ENCODE data around the gene GSX1.

Gene GSX1

DNA sequence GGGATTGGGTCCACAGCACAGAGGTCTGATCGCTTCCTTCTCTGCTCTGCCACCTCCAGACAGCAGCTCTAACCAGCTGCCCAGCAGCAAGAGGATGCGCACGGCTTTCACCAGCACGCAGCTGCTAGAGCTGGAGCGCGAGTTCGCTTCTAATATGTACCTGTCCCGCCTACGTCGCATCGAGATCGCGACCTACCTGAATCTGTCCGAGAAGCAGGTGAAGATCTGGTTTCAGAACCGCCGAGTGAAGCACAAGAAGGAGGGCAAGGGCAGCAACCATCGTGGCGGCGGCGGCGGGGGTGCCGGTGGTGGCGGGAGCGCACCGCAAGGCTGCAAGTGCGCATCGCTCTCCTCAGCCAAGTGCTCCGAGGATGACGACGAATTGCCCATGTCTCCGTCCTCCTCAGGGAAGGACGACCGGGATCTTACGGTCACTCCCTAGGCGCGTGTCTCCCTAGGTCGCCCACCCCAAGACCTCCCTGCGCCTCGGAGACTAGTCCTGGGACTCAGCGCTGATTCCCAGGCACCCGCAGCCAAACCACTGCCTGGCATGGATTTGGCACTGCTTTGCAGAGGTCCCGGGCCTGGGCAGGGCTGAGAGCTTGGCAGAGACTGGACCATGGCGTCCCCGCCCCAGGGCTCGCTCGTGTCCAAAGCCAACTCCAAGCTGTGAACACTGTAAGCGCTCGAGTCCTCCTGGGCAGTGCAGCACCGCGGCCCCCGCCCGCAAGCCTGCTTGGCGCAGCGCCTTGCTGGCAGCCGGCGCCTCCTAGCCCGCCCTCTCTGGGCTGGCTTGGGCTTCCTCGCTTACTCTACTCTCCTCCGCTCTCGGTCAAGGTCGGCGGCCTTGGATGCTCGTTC is 1.5 kb downstream of the GSX1 start:
- peaks cover 5 to 6% of the 10 kb centered on the region in 2 donors for H3K4me1 ChIP-seq (ENCODE audit: control insufficient read depth in 2 of 2, insufficient read depth in 2 of 2, low read length in 2 of 2)

DNA sequence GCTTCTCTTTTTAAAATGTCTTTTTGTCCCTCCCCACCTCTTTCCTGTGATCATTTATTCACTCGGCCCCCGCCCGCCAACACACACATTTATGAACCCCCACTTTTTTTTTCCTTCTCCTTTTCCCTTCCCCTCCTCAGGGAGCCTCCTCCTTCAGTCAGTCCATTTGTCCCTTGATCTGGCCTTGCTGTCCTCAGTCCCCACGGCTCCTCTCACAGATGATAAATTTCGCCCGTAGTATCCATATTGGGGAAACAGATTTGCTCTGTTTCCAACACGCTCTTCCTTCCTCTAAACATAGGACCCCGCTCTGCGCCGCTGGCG is 2.0 kb downstream of the GSX1 start:
- Histone ChIP-seq H3K27ac (ENCODE audit: low read depth in 2 of 2, low read length in 2 of 2) (no peak overlapping the region), H3K4me1 (ENCODE audit: control insufficient read depth in 2 of 2, insufficient read depth in 2 of 2, low read length in 2 of 2) (peaks cover 5 to 6% of the 10 kb centered on the region in 2 donors), H3K4me3 (ENCODE audit: low read length in 2 of 2) (no peak overlapping the region), H3K36me3 (ENCODE audit: control insufficient read depth in 2 of 2, insufficient read depth in 2 of 2, low read length in 2 of 2) (no peaks in the 10 kb centered on the region), H3K9ac (ENCODE audit: low read depth in 1 of 2, low read length in 2 of 2) (no peak overlapping the region), H3K9me3 (ENCODE audit: control insufficient read depth in 2 of 2, low read length in 2 of 2) (no peaks in the 10 kb centered on the region), H3K27me3 (ENCODE audit: control insufficient read depth in 2 of 2, insufficient read depth in 2 of 2, low read length in 2 of 2) (peaks cover 79 to 82% of the 10 kb centered on the region in 2 donors)

More for the DNA sequence above, 1.5 kb downstream of the GSX1 start:
- no peak overlapping the region for H3K9ac ChIP-seq (ENCODE audit: low read depth in 1 of 2, low read length in 2 of 2)
- H3K27ac ChIP-seq (ENCODE audit: low read depth in 2 of 2, low read length in 2 of 2) = no peak overlapping the region
- H3K9me3 ChIP-seq (ENCODE audit: control insufficient read depth in 2 of 2, low read length in 2 of 2) = no peaks in the 10 kb centered on the region
- H3K4me3 ChIP-seq (ENCODE audit: low read length in 2 of 2) = no peak overlapping the region
- peaks cover 83% of the 10 kb centered on the region in 2 donors for H3K27me3 ChIP-seq (ENCODE audit: control insufficient read depth in 2 of 2, insufficient read depth in 2 of 2, low read length in 2 of 2)
- no peaks in the 10 kb centered on the region for H3K36me3 ChIP-seq (ENCODE audit: control insufficient read depth in 2 of 2, insufficient read depth in 2 of 2, low read length in 2 of 2)

DNA sequence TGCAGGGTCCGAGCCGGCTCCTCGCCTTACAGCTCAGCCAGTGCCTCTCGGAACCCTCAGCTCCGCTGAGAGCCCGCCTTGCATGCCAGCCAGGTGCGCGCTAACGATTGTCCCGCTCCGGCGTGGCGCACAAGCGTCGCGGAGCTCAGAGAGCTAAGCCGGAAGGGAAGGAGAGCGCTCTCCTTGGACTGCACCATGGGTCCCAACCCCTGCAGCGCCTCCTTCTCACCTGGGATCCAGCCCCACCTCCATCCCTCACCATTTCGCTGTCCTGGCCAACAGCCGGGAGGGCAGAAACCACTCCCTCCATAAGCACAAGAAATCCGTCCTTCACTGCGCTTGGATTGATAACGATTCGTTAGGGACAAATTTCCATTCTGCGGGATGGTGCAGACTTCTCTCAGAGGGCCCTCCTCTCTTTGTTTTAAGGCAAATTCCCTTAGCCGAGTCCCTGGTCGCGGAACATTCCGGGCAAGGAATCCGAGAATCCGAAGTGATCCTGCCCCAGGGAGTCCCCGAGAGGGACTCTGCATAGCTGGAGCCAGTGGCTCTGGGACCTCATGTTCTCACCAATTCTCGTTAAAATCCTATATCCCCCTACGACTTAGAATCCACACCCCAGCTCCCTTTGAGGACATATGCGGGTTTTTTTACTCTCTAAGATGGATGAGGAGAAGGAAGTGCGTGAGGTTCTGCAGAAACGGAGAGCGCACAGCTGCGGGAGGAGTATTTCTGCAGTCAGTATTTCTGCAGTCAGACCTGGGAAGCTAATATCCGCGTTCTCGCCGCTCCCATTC is 2.8 kb downstream of the GSX1 start:
- H3K27me3 ChIP-seq (ENCODE audit: control insufficient read depth in 2 of 2, insufficient read depth in 2 of 2, low read length in 2 of 2) = peaks cover 79 to 85% of the 10 kb centered on the region in 2 donors
- H3K36me3 ChIP-seq (ENCODE audit: control insufficient read depth in 2 of 2, insufficient read depth in 2 of 2, low read length in 2 of 2) = no peaks in the 10 kb centered on the region
- no peak overlapping the region for H3K9ac ChIP-seq (ENCODE audit: low read depth in 1 of 2, low read length in 2 of 2)
- H3K9me3 ChIP-seq (ENCODE audit: control insufficient read depth in 2 of 2, low read length in 2 of 2) = no peaks in the 10 kb centered on the region
- no peak overlapping the region for H3K4me3 ChIP-seq (ENCODE audit: low read length in 2 of 2)
- H3K4me1 ChIP-seq (ENCODE audit: control insufficient read depth in 2 of 2, insufficient read depth in 2 of 2, low read length in 2 of 2) = peaks cover 5 to 6% of the 10 kb centered on the region in 2 donors
- H3K27ac ChIP-seq (ENCODE audit: low read depth in 2 of 2, low read length in 2 of 2) = no peak overlapping the region

DNA sequence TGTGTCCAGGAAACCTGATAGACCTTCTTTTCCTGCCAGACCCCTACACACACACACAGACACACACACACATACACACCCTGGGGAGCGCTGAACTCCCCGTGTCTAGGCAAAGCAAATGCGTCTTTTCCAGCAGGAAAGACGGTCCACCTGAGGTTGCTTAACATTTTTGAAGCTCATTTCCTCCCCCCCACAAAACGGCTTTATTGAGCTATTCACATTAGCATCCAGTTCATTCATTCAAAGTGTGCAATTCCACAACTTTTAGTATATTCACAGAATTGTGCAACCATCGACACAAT is 3.4 kb downstream of the GSX1 start:
- Histone ChIP-seq H3K27me3 (ENCODE audit: control insufficient read depth in 2 of 2, insufficient read depth in 2 of 2, low read length in 2 of 2) (peaks cover 81 to 87% of the 10 kb centered on the region in 2 donors), H3K9ac (ENCODE audit: low read depth in 1 of 2, low read length in 2 of 2) (no peak overlapping the region), H3K4me3 (ENCODE audit: low read length in 2 of 2) (no peak overlapping the region), H3K27ac (ENCODE audit: low read depth in 2 of 2, low read length in 2 of 2) (no peak overlapping the region), H3K36me3 (ENCODE audit: control insufficient read depth in 2 of 2, insufficient read depth in 2 of 2, low read length in 2 of 2) (no peaks in the 10 kb centered on the region), H3K9me3 (ENCODE audit: control insufficient read depth in 2 of 2, low read length in 2 of 2) (no peaks in the 10 kb centered on the region), H3K4me1 (ENCODE audit: control insufficient read depth in 2 of 2, insufficient read depth in 2 of 2, low read length in 2 of 2) (peaks cover 3 to 5% of the 10 kb centered on the region in 2 donors)

DNA sequence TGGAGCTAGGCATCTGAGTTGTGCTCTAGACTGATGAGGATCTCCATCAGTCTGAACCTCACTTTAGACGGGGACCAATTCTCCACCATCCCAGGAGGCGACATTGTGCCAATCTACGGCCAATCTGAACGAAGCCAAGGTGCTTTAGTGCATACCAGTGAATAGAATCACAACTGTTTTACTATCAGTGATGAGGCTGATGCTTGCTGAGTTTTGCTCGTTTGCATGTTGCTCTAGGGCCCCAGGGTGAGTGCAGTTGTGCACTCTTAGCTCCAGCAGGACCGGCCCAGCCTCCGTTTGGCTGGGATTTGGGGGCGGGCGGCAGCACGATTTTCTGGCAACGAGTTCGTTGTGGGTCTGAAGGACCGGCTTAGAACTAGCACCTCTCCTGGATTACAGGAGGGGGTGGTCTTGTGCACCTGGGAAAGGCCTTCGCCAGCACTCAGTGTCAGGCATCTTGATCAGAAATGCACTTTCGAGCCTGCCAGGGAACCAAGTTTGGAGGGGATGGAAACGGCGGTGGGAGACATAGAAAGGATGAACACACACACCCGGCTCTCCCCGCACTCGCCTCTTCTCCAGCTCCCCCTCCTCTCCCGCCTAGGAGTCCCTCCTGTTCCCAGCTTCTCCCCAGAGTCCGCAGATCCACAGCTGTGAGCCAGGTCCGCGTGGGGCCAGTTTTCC is 4.4 kb downstream of the GSX1 start:
- no peaks in the 10 kb centered on the region for H3K9me3 ChIP-seq (ENCODE audit: control insufficient read depth in 2 of 2, low read length in 2 of 2)
- no peak overlapping the region for H3K27ac ChIP-seq (ENCODE audit: low read depth in 2 of 2, low read length in 2 of 2)
- H3K4me3 ChIP-seq (ENCODE audit: low read length in 2 of 2) = no peak overlapping the region
- peaks cover 71 to 76% of the 10 kb centered on the region in 2 donors for H3K27me3 ChIP-seq (ENCODE audit: control insufficient read depth in 2 of 2, insufficient read depth in 2 of 2, low read length in 2 of 2)
- no peaks in the 10 kb centered on the region for H3K36me3 ChIP-seq (ENCODE audit: control insufficient read depth in 2 of 2, insufficient read depth in 2 of 2, low read length in 2 of 2)
- H3K4me1 ChIP-seq (ENCODE audit: control insufficient read depth in 2 of 2, insufficient read depth in 2 of 2, low read length in 2 of 2) = no peaks in the 10 kb centered on the region
- no peak overlapping the region for H3K9ac ChIP-seq (ENCODE audit: low read depth in 1 of 2, low read length in 2 of 2)

DNA sequence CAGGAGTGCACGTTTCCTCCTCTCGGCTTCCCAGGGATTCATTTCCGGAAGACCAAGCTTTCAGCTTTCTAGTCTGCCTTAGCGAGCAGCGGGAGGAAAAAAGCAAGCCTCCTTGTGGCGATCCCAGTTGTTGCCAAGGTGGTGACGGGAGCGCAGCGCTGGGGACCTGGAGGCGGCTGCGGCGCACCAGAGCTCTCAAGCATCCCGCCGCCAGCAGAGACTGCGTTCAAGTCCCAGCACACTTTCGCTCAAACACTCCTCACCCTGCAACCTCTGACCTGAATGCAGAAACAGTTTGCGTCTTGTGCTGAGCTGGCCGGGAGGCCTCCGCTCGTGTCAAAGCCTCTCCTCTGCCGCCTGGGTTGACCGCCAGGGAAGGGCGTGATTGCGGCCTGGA is 4.9 kb downstream of the GSX1 start:
- H3K9ac ChIP-seq (ENCODE audit: low read depth in 1 of 2, low read length in 2 of 2) = no peak overlapping the region
- H3K4me3 ChIP-seq (ENCODE audit: low read length in 2 of 2) = no peak overlapping the region
- peaks cover 66 to 71% of the 10 kb centered on the region in 2 donors for H3K27me3 ChIP-seq (ENCODE audit: control insufficient read depth in 2 of 2, insufficient read depth in 2 of 2, low read length in 2 of 2)
- H3K27ac ChIP-seq (ENCODE audit: low read depth in 2 of 2, low read length in 2 of 2) = no peak overlapping the region
- H3K36me3 ChIP-seq (ENCODE audit: control insufficient read depth in 2 of 2, insufficient read depth in 2 of 2, low read length in 2 of 2) = no peaks in the 10 kb centered on the region
- no peaks in the 10 kb centered on the region for H3K9me3 ChIP-seq (ENCODE audit: control insufficient read depth in 2 of 2, low read length in 2 of 2)
- H3K4me1 ChIP-seq (ENCODE audit: control insufficient read depth in 2 of 2, insufficient read depth in 2 of 2, low read length in 2 of 2) = no peaks in the 10 kb centered on the region

DNA sequence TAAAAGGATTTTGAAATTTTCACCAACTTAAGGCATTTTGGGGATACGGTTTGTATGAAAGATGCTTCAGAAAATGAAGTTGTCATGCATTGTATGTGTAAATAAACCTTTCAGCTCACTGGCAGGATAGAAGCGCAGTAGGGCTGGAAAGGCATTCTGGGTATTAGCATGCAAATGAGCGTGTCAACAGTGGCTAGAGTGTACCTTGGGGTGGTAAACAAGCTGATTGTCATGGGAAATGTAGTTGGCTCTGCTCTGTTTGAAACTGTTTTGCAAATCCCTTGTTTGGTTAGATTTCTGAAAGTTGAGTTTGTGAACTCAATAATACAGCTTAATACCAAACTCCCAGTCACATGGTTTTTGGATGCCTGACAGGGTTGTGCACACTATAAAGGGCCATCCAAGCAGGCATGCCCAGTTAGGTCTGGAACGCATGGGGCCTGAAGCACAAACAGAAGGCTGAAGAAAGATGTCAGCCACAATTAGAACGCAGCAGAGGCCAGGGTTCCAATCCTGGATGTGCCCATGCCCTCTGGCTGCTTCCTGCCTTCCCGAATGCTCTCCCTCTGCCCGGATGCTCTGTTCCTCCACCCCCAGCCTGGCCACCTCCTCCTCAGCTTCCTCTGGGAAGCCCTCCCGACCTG is 14.6 kb downstream of the GSX1 start:
- no peaks in the 10 kb centered on the region for H3K9me3 ChIP-seq (ENCODE audit: control insufficient read depth in 2 of 2, low read length in 2 of 2)
- H3K9ac ChIP-seq (ENCODE audit: low read depth in 1 of 2, low read length in 2 of 2) = no peak overlapping the region
- no peak overlapping the region for H3K27ac ChIP-seq (ENCODE audit: low read depth in 2 of 2, low read length in 2 of 2)
- no peaks in the 10 kb centered on the region for H3K36me3 ChIP-seq (ENCODE audit: control insufficient read depth in 2 of 2, insufficient read depth in 2 of 2, low read length in 2 of 2)
- H3K4me1 ChIP-seq (ENCODE audit: control insufficient read depth in 2 of 2, insufficient read depth in 2 of 2, low read length in 2 of 2) = no peaks in the 10 kb centered on the region
- H3K27me3 ChIP-seq (ENCODE audit: control insufficient read depth in 2 of 2, insufficient read depth in 2 of 2, low read length in 2 of 2) = peaks cover 11 to 26% of the 10 kb centered on the region in 2 donors
- H3K4me3 ChIP-seq (ENCODE audit: low read length in 2 of 2) = no peak overlapping the region

DNA sequence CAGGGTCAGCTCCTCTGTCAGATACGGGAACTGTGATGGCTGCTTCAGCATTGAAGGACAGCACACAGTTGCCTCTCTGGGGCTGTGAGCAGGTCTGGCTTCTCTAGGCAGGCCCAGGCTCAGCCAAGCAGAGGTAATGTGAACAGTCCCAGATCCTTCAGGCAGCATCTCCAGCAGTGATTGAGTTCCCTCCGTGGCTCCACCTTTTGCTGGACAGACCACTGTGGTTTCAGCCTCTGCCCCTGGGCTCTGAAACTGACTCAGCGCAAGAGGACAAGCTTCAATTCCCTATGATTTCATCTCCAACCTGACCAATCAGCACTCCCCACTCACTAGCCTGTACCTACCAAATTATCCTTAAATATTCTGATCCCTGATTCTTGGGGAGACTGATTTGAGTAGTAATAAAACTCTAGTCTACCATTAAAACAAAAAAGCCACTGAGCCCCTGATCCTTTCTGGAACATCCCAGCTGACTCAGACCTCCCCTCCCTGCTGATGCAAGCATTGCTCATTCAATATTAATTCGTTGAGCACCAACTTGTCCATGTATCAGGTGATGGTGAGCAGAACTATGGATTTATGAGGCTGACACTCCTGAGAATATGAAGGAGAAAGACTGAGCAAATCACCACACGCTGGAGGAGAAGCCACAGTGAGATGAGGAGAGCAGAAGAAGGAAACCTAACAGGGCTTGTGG is 16.7 kb downstream of the GSX1 start:
- no peaks in the 10 kb centered on the region for H3K36me3 ChIP-seq (ENCODE audit: control insufficient read depth in 2 of 2, insufficient read depth in 2 of 2, low read length in 2 of 2)
- no peak overlapping the region for H3K4me3 ChIP-seq (ENCODE audit: low read length in 2 of 2)
- no peaks in the 10 kb centered on the region for H3K4me1 ChIP-seq (ENCODE audit: control insufficient read depth in 2 of 2, insufficient read depth in 2 of 2, low read length in 2 of 2)
- peaks cover 13 to 25% of the 10 kb centered on the region in 2 donors for H3K27me3 ChIP-seq (ENCODE audit: control insufficient read depth in 2 of 2, insufficient read depth in 2 of 2, low read length in 2 of 2)
- no peak overlapping the region for H3K9ac ChIP-seq (ENCODE audit: low read depth in 1 of 2, low read length in 2 of 2)
- H3K27ac ChIP-seq (ENCODE audit: low read depth in 2 of 2, low read length in 2 of 2) = no peak overlapping the region
- no peaks in the 10 kb centered on the region for H3K9me3 ChIP-seq (ENCODE audit: control insufficient read depth in 2 of 2, low read length in 2 of 2)

DNA sequence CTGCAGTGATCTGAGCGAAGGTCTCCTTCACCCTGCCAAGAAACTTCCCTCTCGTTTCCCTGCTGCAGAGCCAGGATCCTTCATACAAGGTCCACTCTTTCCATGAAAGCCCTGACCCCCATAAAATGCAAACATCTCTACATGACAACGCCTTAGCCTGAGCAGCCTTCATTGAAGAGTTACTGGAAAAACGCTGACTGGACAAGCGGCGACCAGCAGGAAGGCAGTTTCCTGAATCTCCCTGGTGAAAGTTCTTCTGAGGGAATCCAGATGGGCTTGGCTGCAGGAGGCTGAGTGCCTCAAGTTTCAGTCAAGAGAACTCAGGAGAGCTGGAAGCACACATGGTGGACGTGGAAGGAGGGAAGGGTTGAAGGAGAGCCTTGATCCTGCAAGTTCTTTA is 17.7 kb downstream of the GSX1 start:
- Histone ChIP-seq H3K27me3 (ENCODE audit: control insufficient read depth in 2 of 2, insufficient read depth in 2 of 2, low read length in 2 of 2) (peaks cover 13 to 23% of the 10 kb centered on the region in 2 donors), H3K9me3 (ENCODE audit: control insufficient read depth in 2 of 2, low read length in 2 of 2) (no peaks in the 10 kb centered on the region), H3K4me1 (ENCODE audit: control insufficient read depth in 2 of 2, insufficient read depth in 2 of 2, low read length in 2 of 2) (no peaks in the 10 kb centered on the region), H3K27ac (ENCODE audit: low read depth in 2 of 2, low read length in 2 of 2) (no peak overlapping the region), H3K4me3 (ENCODE audit: low read length in 2 of 2) (no peak overlapping the region), H3K36me3 (ENCODE audit: control insufficient read depth in 2 of 2, insufficient read depth in 2 of 2, low read length in 2 of 2) (no peaks in the 10 kb centered on the region), H3K9ac (ENCODE audit: low read depth in 1 of 2, low read length in 2 of 2) (no peak overlapping the region)
